Endothelial cell of umbilical vein (primary cell): ENCODE data around the gene GJA10.

Experiments
- CTCF ChIP-seq, 2 donors: IDR thresholded peaks; 1 replicate in 1 of 2; 2 replicates in 1 of 2; pipeline ENCODE4 v1.5.1; 2011; ENCODE audit warnings: low read length in 2 of 2, mild to moderate bottlenecking in 2 of 2, moderate library complexity in 2 of 2, control low read depth in 1 of 2, inconsistent platforms in 1 of 2, low read depth in 1 of 2; ENCODE audit not compliant: insufficient read depth in 1 of 2; ENCODE audit errors: extremely low read depth in 1 of 2
- EZH2 ChIP-seq: IDR thresholded peaks from 2 replicates; pipeline ENCODE4 v1.6.1; 2012; ENCODE audit warnings: borderline replicate concordance, low read depth, mild to moderate bottlenecking, moderate library complexity, low read length, inconsistent platforms; ENCODE audit not compliant: severe bottlenecking

- no peak for TF ChIP-seq CTCF (IDR thresholded peaks at IDR 0.05; ENCODE audit: extremely low read depth in 1 of 2, insufficient read depth in 1 of 2, low read depth in 1 of 2, low read length in 2 of 2)
- TF ChIP-seq EZH2: no peak
These were observed 31.6 kb upstream of the GJA10 start for GRCh38 chr6:89862698-89863097.
